Thyroid gland (tissue), 4 donors: Measurements from ENCODE around the gene GPR15. TPM values are rescaled to one million over a fixed set of nuclear protein-coding genes. Genes with fewer than 3 reads are reported as not detected.

Experiments used
- DNase-seq, 2 donors: peaks; one replicate each; pipeline ENCODE4 v3.0.0-alpha.2; 2019
- H3K27ac ChIP-seq, 3 donors: fragments of 200-600 bp; sonication (generic); 1 replicate in 2 of 3; 2 replicates in 1 of 3; pipeline ENCODE4 v1.5.1; 2016 to 2019; ENCODE audit warnings: mild to moderate bottlenecking in 1 of 3, moderate library complexity in 1 of 3
- H3K27me3 ChIP-seq: fragments of 200-600 bp; sonication (generic); one replicate; pipeline ENCODE4 v1.5.1; 2019
- H3K36me3 ChIP-seq, 2 donors: fragments of 200-600 bp; sonication (generic); one replicate each; pipeline ENCODE4 v1.5.1; 2016 to 2019
- H3K4me1 ChIP-seq, 2 donors: fragments of 200-600 bp; sonication (generic); one replicate each; pipeline ENCODE4 v1.5.1; 2017 to 2019
- H3K4me3 ChIP-seq, 3 donors: fragments of 200-600 bp; sonication (generic); replicated peaks in 1 of 3; 1 replicate in 2 of 3; 2 replicates in 1 of 3; pipeline ENCODE4 v1.5.1; 2016; ENCODE audit warnings: mild to moderate bottlenecking in 1 of 3
- H3K9me3 ChIP-seq: fragments of 200-600 bp; sonication (generic); one replicate; pipeline ENCODE4 v1.5.1; 2017
- POLR2A ChIP-seq, 2 donors: fragments of 450-650 bp; IDR thresholded peaks; one replicate each; pipeline ENCODE4 v1.6.1; 2017; ENCODE audit warnings: antibody characterized with exemption in 2 of 2, mild to moderate bottlenecking in 2 of 2, moderate library complexity in 1 of 2
- WGBS, 2 donors: methylation state at CpG; one replicate each; pipeline ENCODE4 v1.1.5; 2017; 5-methylcytosine and 5-hydroxymethylcytosine counted together
- intact Hi-C: fragments of 100-400 bp; cut with DNase I; formaldehyde crosslinking; loops from one replicate; pipeline ENCODE4 v1.15.1; 2023
- total RNA-seq, 4 donors: library from RNA; depleted of rRNA; stranded (reverse); fragments of >200 nt; gene quantifications; one replicate each; pipeline ENCODE4 v1.2.3, GENCODE V29; 2016
- TF ChIP-seq, protein P1 (sequence below), 6 experiments: fragments of 200-600 bp in 3 of 6; fragments of 450-650 bp in 3 of 6; sonication (generic) in 3 of 6; IDR thresholded peaks; one replicate each; pipeline ENCODE4 v1.5.1; 2016 to 2019; ENCODE audit warnings: antibody characterized with exemption in 6 of 6, mild to moderate bottlenecking in 2 of 6, inconsistent platforms in 1 of 6, moderate library complexity in 1 of 6

The GPR15 gene
- total RNA-seq, 4 donors from 2014 or later: not detected

DNA sequence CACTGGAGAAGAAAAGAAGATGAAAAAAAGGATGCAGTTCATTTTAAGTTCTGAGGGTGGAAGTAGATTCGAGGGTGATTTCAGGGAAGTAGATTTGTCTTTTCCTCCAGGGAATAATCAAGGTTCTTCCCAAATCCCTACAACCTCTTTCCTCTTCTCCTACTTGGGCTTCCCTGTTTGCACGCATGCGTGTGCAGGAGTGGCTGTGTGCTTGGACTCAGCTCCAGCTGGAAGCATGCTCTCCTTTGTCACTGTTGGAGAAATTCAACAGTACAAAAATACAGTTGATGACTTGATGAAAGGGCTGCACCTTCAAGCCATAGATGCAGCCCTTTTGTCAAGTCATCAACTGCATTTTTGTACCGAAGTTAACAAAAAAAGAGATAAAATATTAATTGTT, 30.5 kb upstream of the GPR15 start:
- Histone ChIP-seq H3K36me3 (no peaks in the 10 kb centered on the region), H3K4me3 (no peak overlapping the region), H3K27me3 (no peaks in the 10 kb centered on the region), H3K9me3 (no peaks in the 10 kb centered on the region), H3K27ac (no peak overlapping the region), H3K4me1 (no peaks in the 10 kb centered on the region)
- intact Hi-C loops: no loop called here
- 83 to 90% methylated on average over 4 of the region's 4 CpGs for WGBS, 2 donors
- TF ChIP-seq, protein P1, sequence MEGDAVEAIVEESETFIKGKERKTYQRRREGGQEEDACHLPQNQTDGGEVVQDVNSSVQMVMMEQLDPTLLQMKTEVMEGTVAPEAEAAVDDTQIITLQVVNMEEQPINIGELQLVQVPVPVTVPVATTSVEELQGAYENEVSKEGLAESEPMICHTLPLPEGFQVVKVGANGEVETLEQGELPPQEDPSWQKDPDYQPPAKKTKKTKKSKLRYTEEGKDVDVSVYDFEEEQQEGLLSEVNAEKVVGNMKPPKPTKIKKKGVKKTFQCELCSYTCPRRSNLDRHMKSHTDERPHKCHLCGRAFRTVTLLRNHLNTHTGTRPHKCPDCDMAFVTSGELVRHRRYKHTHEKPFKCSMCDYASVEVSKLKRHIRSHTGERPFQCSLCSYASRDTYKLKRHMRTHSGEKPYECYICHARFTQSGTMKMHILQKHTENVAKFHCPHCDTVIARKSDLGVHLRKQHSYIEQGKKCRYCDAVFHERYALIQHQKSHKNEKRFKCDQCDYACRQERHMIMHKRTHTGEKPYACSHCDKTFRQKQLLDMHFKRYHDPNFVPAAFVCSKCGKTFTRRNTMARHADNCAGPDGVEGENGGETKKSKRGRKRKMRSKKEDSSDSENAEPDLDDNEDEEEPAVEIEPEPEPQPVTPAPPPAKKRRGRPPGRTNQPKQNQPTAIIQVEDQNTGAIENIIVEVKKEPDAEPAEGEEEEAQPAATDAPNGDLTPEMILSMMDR (IDR thresholded peaks at IDR 0.05): no peak
- no peak for DNase-seq

DNA sequence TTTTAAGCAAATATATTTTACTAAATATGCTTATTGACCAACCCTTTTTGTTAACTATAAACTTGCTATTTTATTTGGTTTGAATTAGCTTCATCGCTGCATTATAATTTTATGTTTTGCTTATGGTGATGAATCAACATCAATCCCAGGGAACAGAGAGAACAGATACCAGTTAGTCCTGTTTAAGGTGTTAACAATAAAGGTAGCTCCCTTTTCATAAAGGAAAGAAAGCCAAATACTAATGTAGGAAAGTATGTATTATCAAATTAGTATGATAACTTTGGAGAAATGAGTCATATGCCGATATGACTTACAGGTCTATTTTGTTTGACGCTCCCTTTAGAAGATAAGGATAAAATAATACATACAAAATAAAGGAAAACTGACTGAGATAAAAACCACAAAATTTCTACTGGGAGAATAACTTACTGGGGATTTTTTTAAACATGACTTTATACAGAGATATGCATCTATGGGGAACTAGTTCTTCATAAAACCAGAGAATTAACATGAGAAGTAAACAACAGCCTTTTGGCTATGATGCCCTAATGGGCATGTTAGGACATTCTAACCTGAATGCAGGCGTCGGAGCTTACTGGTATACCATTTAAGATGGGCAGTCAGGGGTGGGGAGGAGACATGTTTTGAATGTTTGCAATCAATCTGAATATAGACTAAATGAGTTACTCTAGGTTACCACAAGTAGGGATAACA, 29.8 kb upstream of the GPR15 start:
- H3K27ac ChIP-seq: no peak overlapping the region
- no peaks in the 10 kb centered on the region for H3K36me3 ChIP-seq
- no peaks in the 10 kb centered on the region for H3K4me1 ChIP-seq
- H3K27me3 ChIP-seq: no peaks in the 10 kb centered on the region
- DNase-seq: no peak
- TF ChIP-seq POLR2A (IDR thresholded peaks at IDR 0.05): no peak
- TF ChIP-seq, protein P1 (IDR thresholded peaks at IDR 0.05): no peak
- intact Hi-C loops: no loop called here
- WGBS, 2 donors: 93 to 95% methylated on average over 5 of the region's 5 CpGs
- no peaks in the 10 kb centered on the region for H3K9me3 ChIP-seq
- H3K4me3 ChIP-seq: no peak overlapping the region

DNA sequence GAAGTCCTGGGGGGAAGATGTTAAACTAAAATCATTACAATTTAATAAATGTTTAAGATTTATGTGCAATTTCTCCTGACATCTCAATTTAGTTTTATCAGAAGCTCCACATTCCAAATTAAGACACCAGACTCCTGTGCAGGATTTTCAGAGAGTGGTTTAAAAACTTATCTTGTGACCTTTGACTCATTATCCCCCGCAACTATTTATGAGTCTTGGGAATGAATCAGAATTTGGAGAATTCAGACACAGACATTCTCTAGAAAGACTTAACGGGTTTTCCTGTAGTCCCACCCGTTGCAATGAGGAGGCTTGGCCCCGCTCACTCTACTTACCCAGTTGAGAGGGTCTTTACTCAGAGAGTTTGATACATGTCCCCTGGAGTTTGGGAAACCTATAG, 27.2 kb upstream of the GPR15 start:
- Histone ChIP-seq H3K4me3 (no peak overlapping the region), H3K27ac (no peak overlapping the region), H3K36me3 (no peaks in the 10 kb centered on the region), H3K27me3 (no peaks in the 10 kb centered on the region), H3K4me1 (no peaks in the 10 kb centered on the region), H3K9me3 (no peaks in the 10 kb centered on the region)
- no peak for DNase-seq
- intact Hi-C loops: no loop called here
- TF ChIP-seq, protein P1 (IDR thresholded peaks at IDR 0.05): no peak
- TF ChIP-seq POLR2A (IDR thresholded peaks at IDR 0.05): no peak
- WGBS, 2 donors: 78 to 84% methylated on average over 4 of the region's 4 CpGs

DNA sequence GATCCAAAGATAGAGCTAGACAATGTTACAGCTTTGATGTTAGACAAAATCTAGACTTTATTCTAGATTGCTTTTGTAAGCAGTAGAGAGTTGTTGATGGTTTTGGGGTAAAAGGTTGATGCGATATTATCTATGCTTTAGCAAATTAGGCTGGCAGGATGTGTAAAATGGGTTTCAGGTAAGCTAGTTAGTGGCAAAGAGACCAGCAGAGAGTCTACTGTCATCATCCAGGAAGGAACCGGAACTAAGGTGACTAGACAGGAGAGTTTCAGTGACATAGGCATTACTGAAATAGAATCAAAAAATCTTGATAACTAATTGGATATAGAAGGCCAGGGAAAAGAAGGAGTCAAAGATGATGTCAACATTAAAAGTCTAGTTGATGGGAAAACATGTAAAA, 23.2 kb upstream of the GPR15 start:
- no peak for DNase-seq
- H3K27ac ChIP-seq: no peak overlapping the region
- no peaks in the 10 kb centered on the region for H3K27me3 ChIP-seq
- no peaks in the 10 kb centered on the region for H3K36me3 ChIP-seq
- H3K4me3 ChIP-seq: no peak overlapping the region
- 94 to 96% methylated on average over 2 of the region's 2 CpGs for WGBS, 2 donors
- no peaks in the 10 kb centered on the region for H3K4me1 ChIP-seq
- intact Hi-C loops: no loop called here
- H3K9me3 ChIP-seq: no peaks in the 10 kb centered on the region
- TF ChIP-seq, protein P1 (IDR thresholded peaks at IDR 0.05): no peak
- TF ChIP-seq POLR2A (IDR thresholded peaks at IDR 0.05): no peak

DNA sequence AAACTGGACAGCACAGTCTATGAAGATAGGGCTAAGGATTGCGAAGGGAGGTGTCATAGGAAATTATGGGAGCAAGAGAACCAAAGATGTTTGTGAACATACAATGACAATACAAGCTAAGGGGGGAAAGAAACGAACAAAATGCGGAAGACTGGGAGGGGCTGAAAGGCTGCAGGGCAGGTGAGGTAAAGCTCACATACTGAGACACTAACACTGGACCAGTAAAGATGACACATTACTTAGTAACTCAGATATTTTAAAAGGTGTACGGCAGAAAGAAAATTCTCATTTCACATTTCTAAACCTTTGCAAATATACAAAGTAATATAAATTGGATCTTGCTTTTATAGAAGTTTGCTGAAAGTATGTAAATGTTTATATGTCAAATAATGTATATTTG, 19.2 kb upstream of the GPR15 start:
- Histone ChIP-seq H3K4me1 (no peaks in the 10 kb centered on the region), H3K4me3 (no peak overlapping the region), H3K27me3 (no peaks in the 10 kb centered on the region), H3K9me3 (no peaks in the 10 kb centered on the region), H3K36me3 (peaks cover 11 to 15% of the 10 kb centered on the region in 2 donors), H3K27ac (no peak overlapping the region)
- DNase-seq: no peak
- intact Hi-C loops: no loop called here
- 91% methylated on average over 4 of the region's 4 CpGs for WGBS, 2 donors
- TF ChIP-seq, protein P1 (IDR thresholded peaks at IDR 0.05): no peak
- no peak for TF ChIP-seq POLR2A (IDR thresholded peaks at IDR 0.05)
